Right renal cortex interstitium (tissue), 3 donors: ENCODE data around the gene ERVK3-1. TPM values are rescaled to one million over a fixed set of nuclear protein-coding genes. Genes with fewer than 3 reads are reported as not detected.
"Not testable (repeated sequence)": the region's sequence is repeated elsewhere in the genome, so short reads cannot be mapped to it uniquely, and the experiment has no call there.

Source experiments
- DNase-seq, 3 donors: peaks; one replicate each; pipeline ENCODE4 v3.0.0-alpha.2; 2013; ENCODE audit warnings: low read depth in 3 of 3, low spot score in 2 of 3
- polyA plus RNA-seq, 3 donors: library from polyadenylated mRNA; unstranded; fragments of 120-200 nt; gene quantifications; one replicate each; pipeline ENCODE4 v1.2.1, GENCODE V29; 2013; ENCODE audit not compliant: insufficient read length in 3 of 3

Gene ERVK3-1
- polyA plus RNA-seq, 3 donors = 44.8 to 53.6 (median 49.3) TPM

GRCh38 chr19:58338825-58339558 lies 33.8 kb downstream of the ERVK3-1 start:
- DNase-seq = no peak

- no peak for DNase-seq
Measured at GRCh38 chr19:58345558-58345957, 40.4 kb downstream of the ERVK3-1 start.

- DNase-seq = no peak
Measured at GRCh38 chr19:58346961-58347929, 42.1 kb downstream of the ERVK3-1 start.

GRCh38 chr19:58348080-58348479 lies 42.9 kb downstream of the ERVK3-1 start:
- DNase-seq = not testable (repeated sequence)

- no peak for DNase-seq
Measured at GRCh38 chr19:58349590-58349989, 44.4 kb downstream of the ERVK3-1 start.

GRCh38 chr19:58350001-58350861 lies 45.1 kb downstream of the ERVK3-1 start:
- no peak for DNase-seq

GRCh38 chr19:58350871-58351557 lies 45.8 kb downstream of the ERVK3-1 start:
- no peak for DNase-seq

GRCh38 chr19:58351558-58351878 lies 46.3 kb downstream of the ERVK3-1 start:
- no peak for DNase-seq

- DNase-seq = no peak
Measured at GRCh38 chr19:58351990-58352755, 47.0 kb downstream of the ERVK3-1 start.

- no peak for DNase-seq
Measured at GRCh38 chr19:58352760-58353671, 47.8 kb downstream of the ERVK3-1 start, which contains the start of gene A1BG. Gene A1BG (minus strand): TSS chr19:58353492. CDS start chr19:58353437, 55 bp downstream.

- DNase-seq = no peak
Measured at GRCh38 chr19:58353717-58354477, 48.7 kb downstream of the ERVK3-1 start.

GRCh38 chr19:58354478-58355030 lies 49.4 kb downstream of the ERVK3-1 start:
- DNase-seq = no peak

- DNase-seq = no peak
Measured at GRCh38 chr19:58355215-58355796, 50.1 kb downstream of the ERVK3-1 start.

- DNase-seq = no peak
Measured at GRCh38 chr19:58355908-58356765, 51.0 kb downstream of the ERVK3-1 start.

GRCh38 chr19:58356766-58357480 lies 51.7 kb downstream of the ERVK3-1 start:
- DNase-seq = no peak
